Endothelial cell of umbilical vein (primary cell): ENCODE results near the gene DRC1. TPM values are rescaled to one million over a fixed set of nuclear protein-coding genes. Genes with fewer than 3 reads are reported as not detected.

Experiments used
- BruUV-seq: library from RNA; stranded (reverse); fragments of 400-500 nt; replicated peaks from 2 replicates; lab custom pipeline; 2021; lab: Mats Ljungman, UMichigan
- CTCF ChIA-PET: fragments of 300-600, 350-600 bp; sonication (Branson Sonifier 250); formaldehyde crosslinking; loops from one replicate; lab custom pipeline; 2021; ENCODE audit warnings: antibody characterized with exemption, inconsistent platforms; lab: Charles Lee
- POLR2A ChIA-PET: fragments of 300-600, 350-600 bp; sonication (Branson Sonifier 250); formaldehyde crosslinking; loops from one replicate; lab custom pipeline; 2021; ENCODE audit warnings: antibody characterized with exemption, inconsistent platforms; lab: Charles Lee
- DNase-seq: peaks from one replicate; pipeline ENCODE4 v3.0.0-alpha.2; 2011; ENCODE audit warnings: low read depth, low spot score
- FAIRE-seq: peaks from 2 replicates; lab custom pipeline; 2011; peaks lifted over from hg19 to GRCh38; lab: Jason Lieb, UNC
- H2AFZ ChIP-seq: 2 replicates; pipeline ENCODE4 v1.6.0; 2012; ENCODE audit warnings: low read depth, low read length, control low read depth, inconsistent platforms
- H3K27ac ChIP-seq: 2 replicates; pipeline ENCODE4 v1.5.1; 2011; ENCODE audit warnings: low read depth, mild to moderate bottlenecking, control low read depth, low read length, moderate library complexity; ENCODE audit not compliant: insufficient read depth
- H3K27me3 ChIP-seq, 2 experiments: 2 replicates each; pipeline versions ENCODE4 v1.6.0 to v1.6.1; 2011; ENCODE audit warnings: low read length in 2 of 2, mixed read lengths in 1 of 2; ENCODE audit not compliant: control insufficient read depth in 2 of 2, insufficient read depth in 2 of 2
- H3K36me3 ChIP-seq, 2 experiments: 2 replicates in 1 of 2; 3 replicates in 1 of 2; pipeline ENCODE4 v1.5.1; 2011; ENCODE audit warnings: low read length in 2 of 2, mild to moderate bottlenecking in 1 of 2, moderate library complexity in 1 of 2; ENCODE audit not compliant: control insufficient read depth in 2 of 2, insufficient read depth in 2 of 2; ENCODE audit errors: extremely low read depth in 1 of 2
- H3K4me1 ChIP-seq: 3 replicates; pipeline ENCODE4 v1.5.1; 2011; ENCODE audit warnings: mild to moderate bottlenecking, low read length; ENCODE audit not compliant: control insufficient read depth, insufficient read depth; ENCODE audit errors: extremely low read depth
- H3K4me2 ChIP-seq: 2 replicates; pipeline ENCODE4 v1.6.1; 2011; ENCODE audit warnings: low read length, control low read depth, mixed read lengths; ENCODE audit not compliant: insufficient read depth
- H3K4me3 ChIP-seq, 3 experiments: fragments of 200-600 bp in 1 of 3; sonication (generic), shearing (Covaris generic) in 1 of 3; replicated peaks in 1 of 3; 2 replicates each; pipeline ENCODE4 v1.5.1; 2011 to 2016; ENCODE audit warnings: control low read depth in 3 of 3, low read length in 3 of 3, mild to moderate bottlenecking in 2 of 3, inconsistent platforms in 1 of 3, low read depth in 1 of 3, moderate library complexity in 1 of 3; ENCODE audit not compliant: insufficient read depth in 1 of 3
- H3K79me2 ChIP-seq: 2 replicates; pipeline ENCODE4 v1.6.0; 2012; ENCODE audit warnings: low read length, inconsistent platforms; ENCODE audit not compliant: control insufficient read depth, insufficient read depth
- H3K9ac ChIP-seq: replicated peaks from 2 replicates; pipeline ENCODE3; 2011; ENCODE audit warnings: low read length, control low read depth; ENCODE audit not compliant: insufficient read depth; ENCODE audit errors: extremely low read depth
- H3K9me1 ChIP-seq: replicated peaks from 3 replicates; pipeline ENCODE4 v1.6.0; 2011; ENCODE audit warnings: mild to moderate bottlenecking, low read length; ENCODE audit not compliant: control insufficient read depth, insufficient read depth; ENCODE audit errors: extremely low read depth
- H3K9me3 ChIP-seq: replicated peaks from 2 replicates; pipeline ENCODE4 v1.5.1; 2012; ENCODE audit warnings: low read length, inconsistent platforms; ENCODE audit not compliant: control insufficient read depth, insufficient read depth
- H4K20me1 ChIP-seq: replicated peaks from 2 replicates; pipeline ENCODE3; 2011; ENCODE audit warnings: mild to moderate bottlenecking, low read length; ENCODE audit not compliant: control insufficient read depth, insufficient read depth; ENCODE audit errors: extremely low read depth
- EZH2 ChIP-seq: IDR thresholded peaks from 2 replicates; pipeline ENCODE4 v1.6.1; 2012; ENCODE audit warnings: borderline replicate concordance, low read depth, mild to moderate bottlenecking, moderate library complexity, low read length, inconsistent platforms; ENCODE audit not compliant: severe bottlenecking
- FOS ChIP-seq: IDR thresholded peaks from 2 replicates; pipeline ENCODE4 v1.6.1; 2011; ENCODE audit warnings: mild to moderate bottlenecking, low read length, moderate library complexity, borderline replicate concordance; ENCODE audit not compliant: insufficient read depth
- GATA2 ChIP-seq: IDR thresholded peaks from 2 replicates; pipeline ENCODE4 v1.7.0; 2011; ENCODE audit warnings: low read depth, mild to moderate bottlenecking, moderate library complexity, mixed read lengths, low read length; ENCODE audit not compliant: insufficient read length, insufficient read depth
- JUN ChIP-seq: IDR thresholded peaks from 2 replicates; pipeline ENCODE4 v1.6.1; 2011; ENCODE audit warnings: borderline replicate concordance, low read depth; ENCODE audit not compliant: insufficient read length, insufficient read depth
- MYC ChIP-seq: IDR thresholded peaks from one replicate; pipeline ENCODE4 v1.6.1; 2011; ENCODE audit warnings: mild to moderate bottlenecking, low read depth, low read length
- POLR2A ChIP-seq: IDR thresholded peaks from 2 replicates; pipeline ENCODE4 v1.6.1; 2012; ENCODE audit warnings: low read depth, mild to moderate bottlenecking, control low read depth, low read length
- POLR2AphosphoS5 ChIP-seq: IDR thresholded peaks from 2 replicates; pipeline ENCODE4 v1.6.1; 2012; ENCODE audit warnings: low read depth, mild to moderate bottlenecking, control low read depth, low read length, moderate library complexity; ENCODE audit not compliant: insufficient read depth
- dilution Hi-C: fragments of 300-500 bp; cut with MboI; formaldehyde crosslinking; loops from one replicate; pipeline ENCODE4 v1.15.0; 2019; ENCODE audit warnings: low sequenced_read_pairs; ENCODE audit not compliant: extremely low pct_ligation_motif_present
- intact Hi-C: fragments of 100-400 bp; cut with micrococcal nuclease; formaldehyde crosslinking; loops from one replicate; pipeline ENCODE4 v1.10.0; 2022
- polyA plus RNA-seq, 4 experiments: library from polyadenylated mRNA; depleted of rRNA in 3 of 4; stranded (reverse) in 3 of 4; unstranded in 1 of 4; fragments of >200 nt; gene quantifications; 2 replicates each; pipeline versions ENCODE4 v1.2.1 to v1.2.3, GENCODE V29; 2011 to 2012; ENCODE audit warnings: missing spikeins in 1 of 4
- total RNA-seq: library from RNA; stranded (reverse); gene quantifications from 2 replicates; pipeline ENCODE4 v1.2.3, GENCODE V29; 2021
- TF ChIP-seq, protein P1 (sequence below): IDR thresholded peaks from 2 replicates; pipeline ENCODE4 v1.6.1; 2011; ENCODE audit not compliant: insufficient read depth, insufficient read length
- TF ChIP-seq, protein P2 (sequence below), 2 donors: IDR thresholded peaks; 1 replicate in 1 of 2; 2 replicates in 1 of 2; pipeline ENCODE4 v1.5.1; 2011; ENCODE audit warnings: low read length in 2 of 2, mild to moderate bottlenecking in 2 of 2, moderate library complexity in 2 of 2, control low read depth in 1 of 2, inconsistent platforms in 1 of 2, low read depth in 1 of 2; ENCODE audit not compliant: insufficient read depth in 1 of 2; ENCODE audit errors: extremely low read depth in 1 of 2

DRC1 gene
- total and polyA plus RNA-seq, 2 donors (not counting 3 experiments of a cell fraction or from before 2014, with no cell fraction given), result 0.44 TPM; not detected in 1

GRCh38 chr2:26450031-26450635, 48.4 kb downstream of the DRC1 start:
- no peaks in the 10 kb centered on the region for H4K20me1 ChIP-seq
- H3K27me3 ChIP-seq, result peaks cover 0 to 1% of the 10 kb centered on the region in 2 experiments
- H3K4me1 ChIP-seq, result peaks cover 6% of the 10 kb centered on the region
- FAIRE-seq (no peak), DNase-seq (no peak)
- BruUV-seq, result no TSS peak
- POLR2A ChIA-PET, result no interaction called here
- H3K79me2 ChIP-seq, result no peaks in the 10 kb centered on the region
- H3K9me1 ChIP-seq, result no peaks in the 10 kb centered on the region
- dilution Hi-C loops, result no loop called here
- H2AFZ ChIP-seq, result no peak overlapping the region
- H3K9ac ChIP-seq, result no peak overlapping the region
- CTCF ChIA-PET, result no interaction called here
- intact Hi-C loops, result no loop called here
- no peak overlapping the region for H3K4me2 ChIP-seq
- TF ChIP-seq MYC (no peak), POLR2A (no peak), JUN (no peak), POLR2AphosphoS5 (no peak), EZH2 (no peak), GATA2 (no peak), FOS (no peak)
- TF ChIP-seq, protein P1, sequence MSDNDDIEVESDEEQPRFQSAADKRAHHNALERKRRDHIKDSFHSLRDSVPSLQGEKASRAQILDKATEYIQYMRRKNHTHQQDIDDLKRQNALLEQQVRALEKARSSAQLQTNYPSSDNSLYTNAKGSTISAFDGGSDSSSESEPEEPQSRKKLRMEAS, result no peak
- TF ChIP-seq, protein P2, sequence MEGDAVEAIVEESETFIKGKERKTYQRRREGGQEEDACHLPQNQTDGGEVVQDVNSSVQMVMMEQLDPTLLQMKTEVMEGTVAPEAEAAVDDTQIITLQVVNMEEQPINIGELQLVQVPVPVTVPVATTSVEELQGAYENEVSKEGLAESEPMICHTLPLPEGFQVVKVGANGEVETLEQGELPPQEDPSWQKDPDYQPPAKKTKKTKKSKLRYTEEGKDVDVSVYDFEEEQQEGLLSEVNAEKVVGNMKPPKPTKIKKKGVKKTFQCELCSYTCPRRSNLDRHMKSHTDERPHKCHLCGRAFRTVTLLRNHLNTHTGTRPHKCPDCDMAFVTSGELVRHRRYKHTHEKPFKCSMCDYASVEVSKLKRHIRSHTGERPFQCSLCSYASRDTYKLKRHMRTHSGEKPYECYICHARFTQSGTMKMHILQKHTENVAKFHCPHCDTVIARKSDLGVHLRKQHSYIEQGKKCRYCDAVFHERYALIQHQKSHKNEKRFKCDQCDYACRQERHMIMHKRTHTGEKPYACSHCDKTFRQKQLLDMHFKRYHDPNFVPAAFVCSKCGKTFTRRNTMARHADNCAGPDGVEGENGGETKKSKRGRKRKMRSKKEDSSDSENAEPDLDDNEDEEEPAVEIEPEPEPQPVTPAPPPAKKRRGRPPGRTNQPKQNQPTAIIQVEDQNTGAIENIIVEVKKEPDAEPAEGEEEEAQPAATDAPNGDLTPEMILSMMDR (IDR thresholded peaks at IDR 0.05; ENCODE audit: extremely low read depth in 1 of 2, insufficient read depth in 1 of 2, low read depth in 1 of 2, low read length in 2 of 2), result no peak
- H3K36me3 ChIP-seq, result no peaks in the 10 kb centered on the region
- no peaks in the 10 kb centered on the region for H3K9me3 ChIP-seq
- H3K27ac ChIP-seq, result no peak overlapping the region
- no peak overlapping the region for H3K4me3 ChIP-seq
